RPMI7951 (cell line): Measurements from ENCODE around the gene UPP2. TPM values are rescaled to one million over a fixed set of nuclear protein-coding genes. Genes with fewer than 3 reads are reported as not detected.

Experiments
- DNase-seq: peaks from one replicate; pipeline ENCODE4 v3.0.0-alpha.2; 2012; ENCODE audit warnings: low read depth
- total RNA-seq: library from RNA; depleted of rRNA; stranded (reverse); fragments of >200 nt; shearing (Covaris generic); gene quantifications from 2 replicates; pipeline ENCODE4 v1.2.3, GENCODE V29; 2014

The UPP2 gene
- total RNA-seq, 1 experiment from 2014 or later, result not detected

GRCh38 chr2:158104903-158105302, 3.2 kb downstream of the UPP2 start:
- no peak for DNase-seq

- peak; percentile 21 for DNase-seq
Observed at GRCh38 chr2:158112992-158113391, 11.3 kb downstream of the UPP2 start.

GRCh38 chr2:158113741-158114295, 12.1 kb downstream of the UPP2 start:
- DNase-seq, result no peak

- no peak for DNase-seq
Observed at GRCh38 chr2:158114516-158114915, 12.8 kb downstream of the UPP2 start.

- DNase-seq, result no peak
Observed at GRCh38 chr2:158115202-158115767, 13.6 kb downstream of the UPP2 start.

GRCh38 chr2:158116936-158117335, 15.3 kb downstream of the UPP2 start:
- no peak for DNase-seq

- DNase-seq, result no peak
Observed at GRCh38 chr2:158120102-158120501, 18.4 kb downstream of the UPP2 start.

- DNase-seq, result no peak
Observed at GRCh38 chr2:158120664-158121641, 19.3 kb downstream of the UPP2 start.

- DNase-seq, result no peak
Observed at GRCh38 chr2:158124896-158125295, 23.2 kb downstream of the UPP2 start.

- no peak for DNase-seq
Observed at GRCh38 chr2:158125756-158126498, 24.3 kb downstream of the UPP2 start.

- no peak for DNase-seq
Observed at GRCh38 chr2:158127380-158127804, 25.7 kb downstream of the UPP2 start.

- DNase-seq, result no peak
Observed at GRCh38 chr2:158128168-158128973, 26.7 kb downstream of the UPP2 start.

GRCh38 chr2:158129037-158129436, 27.4 kb downstream of the UPP2 start:
- no peak for DNase-seq

GRCh38 chr2:158130832-158131473, 29.3 kb downstream of the UPP2 start:
- no peak for DNase-seq

GRCh38 chr2:158131483-158131912, 29.8 kb downstream of the UPP2 start:
- DNase-seq, result no peak

GRCh38 chr2:158131919-158132566, 30.4 kb downstream of the UPP2 start:
- DNase-seq, result no peak

- DNase-seq, result no peak
Observed at GRCh38 chr2:158134055-158134454, 32.4 kb downstream of the UPP2 start.

- no peak for DNase-seq
Observed at GRCh38 chr2:158134655-158135054, 33.0 kb downstream of the UPP2 start.

GRCh38 chr2:158135096-158135495, 33.4 kb downstream of the UPP2 start:
- DNase-seq, result no peak

GRCh38 chr2:158138255-158138654, 36.6 kb downstream of the UPP2 start:
- DNase-seq, result no peak
